Measurements from ENCODE around the gene PRPF18.
"Not testable (repeated sequence)": the region's sequence is repeated elsewhere in the genome, so short reads cannot be mapped to it uniquely, and the experiment has no call there.

Gene PRPF18, protein sequence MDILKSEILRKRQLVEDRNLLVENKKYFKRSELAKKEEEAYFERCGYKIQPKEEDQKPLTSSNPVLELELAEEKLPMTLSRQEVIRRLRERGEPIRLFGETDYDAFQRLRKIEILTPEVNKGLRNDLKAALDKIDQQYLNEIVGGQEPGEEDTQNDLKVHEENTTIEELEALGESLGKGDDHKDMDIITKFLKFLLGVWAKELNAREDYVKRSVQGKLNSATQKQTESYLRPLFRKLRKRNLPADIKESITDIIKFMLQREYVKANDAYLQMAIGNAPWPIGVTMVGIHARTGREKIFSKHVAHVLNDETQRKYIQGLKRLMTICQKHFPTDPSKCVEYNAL

DNA sequence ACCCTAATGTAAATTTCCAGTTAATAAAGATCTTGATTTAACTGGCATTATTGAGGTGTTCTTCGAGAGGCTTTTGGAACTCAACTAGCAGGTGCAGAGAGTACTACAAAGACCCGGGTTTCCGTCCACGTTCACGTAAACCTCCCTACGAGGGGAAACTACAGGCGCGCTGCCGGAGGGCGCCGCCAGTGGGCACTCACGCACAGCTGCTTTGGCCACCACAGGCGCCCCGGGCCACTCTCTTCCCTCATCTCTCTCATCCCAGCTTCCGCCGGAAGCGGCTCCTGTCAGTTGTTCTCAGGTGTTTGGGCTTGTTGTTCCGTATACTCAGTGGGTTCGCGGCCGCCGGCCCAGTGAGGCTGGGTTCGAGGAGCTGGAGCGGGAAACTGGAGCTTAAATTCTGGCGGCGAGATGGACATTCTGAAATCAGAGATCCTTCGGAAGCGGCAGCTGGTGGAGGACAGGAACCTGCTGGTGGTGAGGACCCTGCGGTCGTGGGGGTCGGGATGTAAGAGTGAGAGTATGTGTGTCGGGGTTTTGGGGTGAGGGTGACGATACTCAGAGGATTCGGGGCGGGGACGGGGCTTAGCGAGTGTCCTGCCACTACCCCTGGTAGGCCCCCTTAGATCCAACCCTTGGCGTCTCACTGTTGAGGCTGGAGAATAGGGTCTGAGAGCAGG is at the start of gene PRPF18:
Gene PRPF18, plus strand, starts transcription at position 290 of the 680 bp plus-strand sequence. Its CDS starts 122 bp downstream, at position 412.
- peak; percentile 96 for DNase-seq (ENCODE audit: low read depth, low spot score)

DNA sequence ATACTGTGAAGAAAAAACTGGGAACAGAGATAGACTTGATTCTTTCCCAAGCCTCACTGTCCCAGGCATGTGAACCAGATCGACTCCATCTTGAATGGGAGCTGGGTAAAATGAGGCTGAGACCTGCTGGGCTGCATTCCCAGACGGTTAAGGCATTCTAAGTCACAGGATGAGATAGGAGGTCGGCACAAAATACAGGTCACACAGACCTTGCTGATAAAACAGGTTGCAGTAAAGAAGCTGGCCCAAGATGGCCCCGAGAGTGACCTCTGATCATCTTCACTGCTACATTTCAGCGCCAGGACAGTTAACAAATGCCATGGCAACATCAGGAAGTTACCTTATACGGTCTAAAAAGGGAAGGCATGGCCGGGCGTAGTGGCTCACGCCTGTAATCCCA is 48.8 kb upstream of the PRPF18 start:
- DNase-seq (ENCODE audit: low read depth, low spot score), result not testable (repeated sequence)

DNA sequence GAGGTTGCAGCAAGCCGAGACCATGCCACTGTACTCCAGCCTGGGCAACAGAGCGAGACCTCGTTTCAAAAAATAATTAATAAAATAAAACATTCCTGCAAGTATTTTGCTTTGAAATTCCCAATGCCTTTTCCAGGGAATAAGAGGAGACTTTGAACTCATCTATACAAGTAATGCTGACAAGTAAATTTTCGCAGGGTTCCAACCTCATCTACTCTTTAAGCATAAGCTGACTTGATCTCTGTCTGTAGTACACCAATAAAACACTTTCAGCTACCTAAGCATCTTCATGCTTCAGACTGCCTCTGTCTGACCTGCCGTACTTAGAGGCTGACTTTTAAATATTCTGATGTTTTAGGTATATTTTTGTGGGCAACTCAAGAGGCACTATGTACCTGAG is 44.2 kb upstream of the PRPF18 start:
- no peak for DNase-seq (ENCODE audit: low read depth, low spot score)

DNA sequence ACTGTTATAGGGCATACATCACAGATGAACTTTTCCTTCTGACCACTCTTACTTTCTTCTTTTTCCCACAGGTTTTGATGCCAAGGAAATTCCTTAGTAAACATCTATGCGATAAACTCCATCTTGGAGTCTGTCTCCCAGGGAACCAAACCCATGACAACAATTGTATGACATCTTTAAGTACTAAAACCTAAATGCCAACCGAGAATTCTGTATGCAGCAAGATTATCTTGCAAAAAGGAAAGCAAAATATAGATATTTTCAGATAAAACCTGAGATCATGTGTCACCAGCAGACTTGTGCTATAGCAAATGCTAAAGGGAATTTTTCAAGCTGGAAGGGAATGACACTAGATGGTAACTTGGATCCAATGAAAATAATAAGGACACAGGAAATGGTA is 36.0 kb upstream of the PRPF18 start:
- DNase-seq (ENCODE audit: low read depth, low spot score), result no peak

GRCh38 chr10:13555884-13556510 is 30.8 kb upstream of the PRPF18 start:
- no peak for DNase-seq (ENCODE audit: low read depth, low spot score)

DNA sequence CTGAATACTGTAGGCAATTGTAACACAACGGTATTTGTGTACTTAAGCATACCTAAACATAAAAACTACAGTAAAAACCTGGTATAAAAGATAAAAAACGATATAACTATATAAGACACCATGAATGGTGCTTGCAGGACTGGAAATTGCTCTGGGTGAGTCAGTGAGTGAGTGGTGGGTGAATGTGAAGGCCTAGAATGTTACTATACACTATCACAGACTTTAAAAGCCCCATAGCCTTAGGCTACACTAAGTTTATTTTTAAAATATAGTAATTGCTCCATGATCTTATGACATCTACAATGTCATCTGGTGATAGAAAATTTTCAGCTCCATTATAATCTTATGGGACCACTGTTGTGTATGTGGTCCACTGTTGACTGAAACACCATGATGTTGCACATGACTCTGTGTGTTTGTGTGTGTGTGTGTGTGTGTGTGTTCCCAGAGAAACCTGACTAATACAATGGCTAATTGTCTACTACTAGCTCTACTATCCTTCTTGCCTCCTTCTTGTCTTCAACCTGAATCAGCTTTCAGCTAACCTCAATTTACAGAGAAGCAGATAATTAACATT is 27.6 kb upstream of the PRPF18 start:
- no peak for DNase-seq (ENCODE audit: low read depth, low spot score)

DNA sequence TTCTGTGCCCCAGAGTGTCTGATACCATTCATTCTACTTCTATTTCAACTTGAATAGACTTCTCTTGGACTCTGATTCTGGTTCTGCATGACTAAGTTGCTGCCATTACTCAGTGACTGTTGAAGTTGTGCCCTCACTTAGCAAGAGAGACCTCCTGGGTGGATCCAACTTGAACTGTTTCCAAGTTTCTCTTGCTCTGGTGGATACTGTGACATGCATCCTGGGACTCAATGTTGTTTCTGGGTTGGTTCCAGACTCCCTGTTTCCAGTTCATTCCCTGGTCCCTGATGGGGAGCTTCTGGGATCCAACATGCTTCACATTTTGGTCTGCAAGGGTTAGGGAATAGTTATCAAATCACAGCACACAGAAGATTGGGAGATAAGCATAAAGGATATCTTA is 26.2 kb upstream of the PRPF18 start:
- peak; percentile 81 for DNase-seq (ENCODE audit: low read depth, low spot score)

DNA sequence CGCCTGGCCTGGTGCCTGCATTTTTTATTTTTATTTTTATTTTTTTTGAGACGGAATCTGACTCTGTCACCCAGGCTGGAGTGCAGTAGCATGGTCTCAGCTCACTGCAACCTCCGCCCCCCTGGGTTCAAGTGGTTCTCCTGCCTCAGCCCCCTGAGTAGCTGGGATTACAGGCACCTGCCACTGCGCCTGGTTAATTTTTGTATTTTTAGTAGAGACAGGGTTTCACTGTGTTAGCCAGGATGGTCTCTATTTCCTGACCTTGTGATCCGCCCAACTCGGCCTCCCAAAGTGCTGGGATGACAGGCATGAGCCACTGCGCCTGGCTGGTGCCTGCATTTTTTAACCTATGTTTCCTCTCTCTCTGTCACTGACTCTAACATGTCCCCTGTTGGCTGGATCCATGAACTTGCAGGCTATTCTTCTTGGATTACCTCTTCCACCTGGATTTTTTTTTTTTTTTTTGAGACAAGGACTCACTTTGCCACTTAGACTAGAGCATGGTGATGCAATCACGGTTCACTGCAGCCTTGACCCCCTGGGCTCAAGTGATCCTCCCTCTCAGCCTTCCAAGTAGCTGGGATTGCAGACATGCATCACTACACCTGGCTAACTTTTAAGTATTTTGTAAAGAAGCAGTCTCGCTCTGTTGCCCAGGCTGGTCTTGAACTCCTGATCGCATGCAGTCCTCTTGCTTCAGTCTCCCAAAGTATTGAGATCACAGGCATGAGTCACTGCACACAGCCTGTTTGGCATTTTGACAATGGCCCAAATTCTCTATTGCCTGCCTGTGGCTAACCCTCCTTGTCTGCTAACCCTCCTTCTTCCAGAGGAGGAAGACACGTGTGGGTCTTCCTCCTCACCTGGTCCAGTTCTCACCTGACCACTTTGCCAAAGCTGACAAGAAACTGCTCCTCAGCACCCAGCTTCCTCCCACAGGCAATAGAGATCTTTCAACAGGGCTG is 23.0 kb upstream of the PRPF18 start:
- DNase-seq (ENCODE audit: low read depth, low spot score), result no peak

DNA sequence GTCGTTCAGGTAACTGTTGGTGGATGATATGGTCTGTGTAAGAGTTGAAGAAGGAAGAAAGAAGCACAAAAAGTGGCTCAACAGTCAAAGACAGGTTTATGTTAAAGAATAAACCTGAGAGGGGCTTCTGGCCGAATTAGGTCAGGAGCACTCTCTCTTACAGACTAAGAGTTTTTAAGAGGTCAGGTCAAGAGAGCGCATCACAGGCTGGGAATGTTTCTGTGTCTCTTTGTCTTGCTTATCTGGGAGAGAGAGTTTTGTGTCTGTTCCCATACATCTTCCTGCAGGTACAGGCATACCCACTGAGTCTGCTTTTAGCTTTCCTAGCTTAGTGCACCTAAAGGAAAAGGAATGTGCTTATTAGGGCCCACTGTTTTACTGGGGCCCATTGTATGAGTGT is 22.2 kb upstream of the PRPF18 start:
- DNase-seq (ENCODE audit: low read depth, low spot score), result no peak

GRCh38 chr10:13567030-13567429 is 19.7 kb upstream of the PRPF18 start:
- no peak for DNase-seq (ENCODE audit: low read depth, low spot score)

- DNase-seq (ENCODE audit: low read depth, low spot score), result no peak
These were observed 15.2 kb upstream of the PRPF18 start for GRCh38 chr10:13571541-13571940.

- DNase-seq (ENCODE audit: low read depth, low spot score), result no peak
These were observed 12.8 kb upstream of the PRPF18 start for GRCh38 chr10:13573960-13574359.

- no peak for DNase-seq (ENCODE audit: low read depth, low spot score)
These were observed 1.5 kb upstream of the PRPF18 start for GRCh38 chr10:13585195-13585751.

GRCh38 chr10:13585943-13586342 is 822 bp upstream of the PRPF18 start:
- no peak for DNase-seq (ENCODE audit: low read depth, low spot score)

- no peak for DNase-seq (ENCODE audit: low read depth, low spot score)
These were observed 626 bp downstream of the PRPF18 start for GRCh38 chr10:13587391-13587790.

DNA sequence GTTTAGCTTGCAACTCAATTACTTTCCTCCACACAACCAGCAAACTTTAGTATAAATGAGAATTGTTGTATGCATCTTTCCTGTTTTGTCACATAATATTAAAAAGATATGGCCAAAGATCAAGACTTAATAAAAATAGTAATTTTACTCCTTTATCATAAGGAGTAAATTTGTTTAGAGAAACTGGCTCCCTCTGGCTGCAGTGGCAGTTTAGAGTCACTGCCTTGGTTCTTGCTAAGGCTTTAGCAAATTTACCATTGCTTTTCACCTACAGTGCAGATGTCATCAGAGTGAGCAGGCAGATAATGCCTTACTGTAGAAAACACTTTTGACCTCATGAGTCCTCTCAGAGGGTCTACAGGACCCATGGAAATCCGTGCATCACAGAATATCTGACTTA is 2.6 kb downstream of the PRPF18 start:
- no peak for DNase-seq (ENCODE audit: low read depth, low spot score)

- no peak for DNase-seq (ENCODE audit: low read depth, low spot score)
These were observed 4.1 kb downstream of the PRPF18 start for GRCh38 chr10:13590886-13591285.

- DNase-seq (ENCODE audit: low read depth, low spot score), result no peak
These were observed 5.5 kb downstream of the PRPF18 start for GRCh38 chr10:13592306-13592705.

DNA sequence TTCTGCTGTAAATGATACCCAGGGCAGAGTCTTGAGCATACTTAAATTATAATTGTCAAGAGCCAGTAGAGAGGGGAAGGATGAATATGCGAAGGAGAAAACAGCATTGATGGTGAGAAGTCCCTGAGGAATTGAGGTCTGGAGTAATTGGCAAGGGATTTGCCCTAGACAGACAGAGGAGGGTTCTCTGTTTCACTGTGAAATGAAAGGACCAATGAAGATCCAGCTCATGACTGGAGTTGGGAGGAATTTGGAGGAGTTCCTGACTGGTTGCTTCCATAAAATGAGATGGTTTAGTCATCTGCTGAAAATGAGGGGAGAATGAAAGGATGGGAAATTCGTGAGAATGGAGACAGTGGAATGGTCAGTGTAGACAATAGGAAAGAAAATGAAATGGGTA is 6.8 kb downstream of the PRPF18 start:
- peak; percentile 18 for DNase-seq (ENCODE audit: low read depth, low spot score)

GRCh38 chr10:13594641-13595040 is 7.9 kb downstream of the PRPF18 start:
- no peak for DNase-seq (ENCODE audit: low read depth, low spot score)

DNA sequence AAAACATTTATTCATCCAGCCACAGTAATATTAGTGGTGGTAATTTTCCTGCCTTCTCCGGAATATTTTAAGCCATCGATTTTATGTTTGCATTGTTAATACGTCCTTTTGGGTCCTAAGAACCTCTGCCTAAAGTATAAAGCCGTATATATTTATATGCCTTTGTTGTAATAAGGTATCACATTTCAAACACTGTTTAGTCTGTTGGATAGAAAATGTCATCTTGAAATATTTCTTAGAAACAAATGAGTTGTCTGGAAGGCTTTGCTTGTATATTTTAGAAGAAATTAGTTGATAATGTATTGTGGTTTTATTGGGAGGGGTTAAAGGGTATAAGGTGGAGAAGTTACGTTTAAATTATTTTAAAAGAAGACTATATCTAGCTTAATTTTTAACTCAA is 11.1 kb downstream of the PRPF18 start:
- DNase-seq (ENCODE audit: low read depth, low spot score), result no peak

Measured in astrocyte of the hippocampus (primary cell).